Measurements from ENCODE around the gene COL20A1.

- TF ChIP-seq CTCF (IDR thresholded peaks at IDR 0.05) (no peak), POLR2AphosphoS5 (IDR thresholded peaks at IDR 0.05) (no peak), POLR2A (IDR thresholded peaks at IDR 0.05) (no peak), EP300 (IDR thresholded peaks at IDR 0.05) (no peak)
Observed at GRCh38 chr20:63325021-63325471, 32.1 kb downstream of the COL20A1 start.

Data from sigmoid colon (tissue), 4 donors.